Vagina (tissue), 2 donors: Measurements from ENCODE around the gene TMEM144. TPM values are rescaled to one million over a fixed set of nuclear protein-coding genes. Genes with fewer than 3 reads are reported as not detected.

Source experiments
- DNase-seq, 2 donors: peaks; one replicate each; pipeline ENCODE4 v3.0.0-alpha.2; 2017; ENCODE audit errors: extremely low spot score in 2 of 2
- H3K27ac ChIP-seq: fragments of 200-600 bp; sonication (generic); one replicate; pipeline ENCODE4 v1.5.1; 2019
- H3K27me3 ChIP-seq: fragments of 200-600 bp; sonication (generic); one replicate; pipeline ENCODE4 v1.5.1; 2019
- H3K36me3 ChIP-seq, 2 donors: fragments of 200-600 bp; sonication (generic); one replicate each; pipeline ENCODE4 v1.5.1; 2017 to 2019
- H3K4me1 ChIP-seq: fragments of 200-600 bp; sonication (generic); one replicate; pipeline ENCODE4 v1.5.1; 2019
- H3K4me3 ChIP-seq, 2 donors: fragments of 200-600 bp; sonication (generic); 1 replicate in 1 of 2; 2 replicates in 1 of 2; pipeline ENCODE4 v1.5.1; 2016 to 2019
- H3K9me3 ChIP-seq: fragments of 200-600 bp; sonication (generic); one replicate; pipeline ENCODE4 v1.5.1; 2019
- CTCF ChIP-seq, 3 experiments: fragments of 450-650 bp in 2 of 3; fragments of 200-600 bp in 1 of 3; sonication (generic) in 1 of 3; IDR thresholded peaks; one replicate each; pipeline ENCODE4 v1.5.1; 2017 to 2019; ENCODE audit warnings: antibody characterized with exemption in 3 of 3, mild to moderate bottlenecking in 2 of 3, moderate library complexity in 2 of 3
- POLR2A ChIP-seq, 2 donors: fragments of 450-650 bp; IDR thresholded peaks; one replicate each; pipeline ENCODE4 v1.6.1; 2017; ENCODE audit warnings: antibody characterized with exemption in 2 of 2, mild to moderate bottlenecking in 2 of 2, moderate library complexity in 2 of 2
- POLR2AphosphoS5 ChIP-seq, 2 donors: sonication (generic); formaldehyde crosslinking; IDR thresholded peaks; one replicate each; pipeline ENCODE4 v1.9.0; 2017; ENCODE audit warnings: antibody characterized with exemption in 2 of 2, mild to moderate bottlenecking in 2 of 2, low read depth in 1 of 2; ENCODE audit not compliant: insufficient read depth in 1 of 2
- intact Hi-C: fragments of 100-400 bp; cut with DNase I; formaldehyde crosslinking; loops from one replicate; pipeline ENCODE4 v1.15.1; 2023
- total RNA-seq: library from RNA; depleted of rRNA; stranded (reverse); fragments of >200 nt; gene quantifications from one replicate; pipeline ENCODE4 v1.2.3, GENCODE V29; 2016

TMEM144 gene
- total RNA-seq, 1 donor from 2014 or later, result 5.6 TPM

GRCh38 chr4:158179465-158179864 is 30.8 kb upstream of the TMEM144 start:
- DNase-seq, result no peak
- Histone ChIP-seq H3K4me3 (no peak overlapping the region), H3K9me3 (no peaks in the 10 kb centered on the region), H3K36me3 (no peaks in the 10 kb centered on the region), H3K27ac (no peak overlapping the region), H3K4me1 (no peaks in the 10 kb centered on the region), H3K27me3 (no peaks in the 10 kb centered on the region)
- intact Hi-C loops, result no loop called here
- TF ChIP-seq POLR2AphosphoS5 (IDR thresholded peaks at IDR 0.05; ENCODE audit: insufficient read depth in 1 of 2, low read depth in 1 of 2), result no peak
- no peak for TF ChIP-seq POLR2A (IDR thresholded peaks at IDR 0.05)
- TF ChIP-seq CTCF (IDR thresholded peaks at IDR 0.05), result no peak

GRCh38 chr4:158181906-158182305 is 28.4 kb upstream of the TMEM144 start:
- H3K36me3 ChIP-seq, result no peaks in the 10 kb centered on the region
- H3K27ac ChIP-seq, result no peak overlapping the region
- DNase-seq, result no peak
- H3K4me3 ChIP-seq, result no peak overlapping the region
- intact Hi-C loops, result no loop called here
- TF ChIP-seq POLR2A (IDR thresholded peaks at IDR 0.05), result no peak
- no peak for TF ChIP-seq POLR2AphosphoS5 (IDR thresholded peaks at IDR 0.05; ENCODE audit: insufficient read depth in 1 of 2, low read depth in 1 of 2)
- TF ChIP-seq CTCF (IDR thresholded peaks at IDR 0.05), result no peak
- no peaks in the 10 kb centered on the region for H3K27me3 ChIP-seq
- H3K4me1 ChIP-seq, result no peaks in the 10 kb centered on the region
- H3K9me3 ChIP-seq, result no peaks in the 10 kb centered on the region

GRCh38 chr4:158182736-158183135 is 27.6 kb upstream of the TMEM144 start:
- Histone ChIP-seq H3K4me3 (no peak overlapping the region), H3K27ac (no peak overlapping the region), H3K9me3 (no peaks in the 10 kb centered on the region), H3K27me3 (no peaks in the 10 kb centered on the region), H3K36me3 (no peaks in the 10 kb centered on the region), H3K4me1 (no peaks in the 10 kb centered on the region)
- no peak for DNase-seq
- intact Hi-C loops, result no loop called here
- TF ChIP-seq POLR2AphosphoS5 (IDR thresholded peaks at IDR 0.05; ENCODE audit: insufficient read depth in 1 of 2, low read depth in 1 of 2) (no peak), CTCF (IDR thresholded peaks at IDR 0.05) (no peak), POLR2A (IDR thresholded peaks at IDR 0.05) (no peak)

- no peak overlapping the region for H3K4me3 ChIP-seq
Observed at GRCh38 chr4:158186815-158187214, 23.5 kb upstream of the TMEM144 start.

GRCh38 chr4:158189422-158189821 is 20.9 kb upstream of the TMEM144 start:
- Histone ChIP-seq H3K9me3 (no peaks in the 10 kb centered on the region), H3K27ac (no peak overlapping the region), H3K27me3 (no peaks in the 10 kb centered on the region), H3K4me1 (peaks cover 7% of the 10 kb centered on the region), H3K4me3 (no peak overlapping the region), H3K36me3 (no peaks in the 10 kb centered on the region)
- no peak for DNase-seq
- intact Hi-C loops, result no loop called here
- TF ChIP-seq POLR2A (IDR thresholded peaks at IDR 0.05), result no peak
- TF ChIP-seq CTCF (IDR thresholded peaks at IDR 0.05), result no peak
- no peak for TF ChIP-seq POLR2AphosphoS5 (IDR thresholded peaks at IDR 0.05; ENCODE audit: insufficient read depth in 1 of 2, low read depth in 1 of 2)

More at GRCh38 chr4:158186815-158187214, 23.5 kb upstream of the TMEM144 start:
- Histone ChIP-seq H3K36me3 (no peaks in the 10 kb centered on the region), H3K27me3 (no peaks in the 10 kb centered on the region), H3K9me3 (no peaks in the 10 kb centered on the region), H3K27ac (no peak overlapping the region), H3K4me1 (no peaks in the 10 kb centered on the region)
- intact Hi-C loops, result no loop called here
- TF ChIP-seq POLR2A (IDR thresholded peaks at IDR 0.05), result no peak
- no peak for TF ChIP-seq POLR2AphosphoS5 (IDR thresholded peaks at IDR 0.05; ENCODE audit: insufficient read depth in 1 of 2, low read depth in 1 of 2)
- no peak for TF ChIP-seq CTCF (IDR thresholded peaks at IDR 0.05)
- DNase-seq, result no peak
